ENCODE data around the gene BCL2L14.
"Not testable (repeated sequence)": the region's sequence is repeated elsewhere in the genome, so short reads cannot be mapped to it uniquely, and the experiment has no call there.

The BCL2L14 gene

DNA sequence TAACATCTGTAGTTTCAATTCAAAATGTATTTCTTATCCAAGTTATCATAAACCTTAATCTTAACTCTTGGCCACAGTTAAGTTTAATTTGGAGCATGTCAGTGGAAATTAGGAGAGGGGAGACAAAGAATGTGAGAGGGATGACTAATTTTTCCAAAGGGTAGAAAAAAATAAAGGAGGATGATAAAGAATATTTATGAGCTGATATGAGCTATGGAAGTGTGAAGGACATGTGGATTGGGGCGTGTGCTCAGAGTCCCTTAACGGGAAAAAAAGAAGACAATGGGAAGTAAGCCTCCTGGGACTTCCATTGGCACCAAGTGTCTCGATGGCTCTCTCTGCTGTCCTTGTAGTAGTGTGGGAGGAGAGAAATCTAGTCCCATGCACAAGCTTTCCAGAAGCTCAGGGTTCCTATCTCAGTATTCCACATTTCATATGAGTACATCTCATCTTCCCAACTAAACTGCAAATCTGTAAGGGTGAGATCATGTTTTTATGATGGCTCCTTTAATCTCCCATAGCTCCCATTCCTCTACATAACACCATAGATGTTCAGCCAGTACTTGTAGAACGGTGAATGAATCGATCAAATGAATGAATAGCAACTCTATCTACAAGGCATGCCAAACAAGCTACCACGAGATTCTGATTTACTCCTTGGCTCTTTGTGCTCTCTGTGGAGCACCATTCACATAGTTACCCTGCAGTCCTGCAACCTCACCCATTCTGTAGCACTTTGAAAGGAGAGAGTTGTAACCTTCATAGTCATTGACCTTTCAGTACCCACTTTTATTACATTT, 27.4 kb downstream of the BCL2L14 start:
- TF ChIP-seq, protein P1, sequence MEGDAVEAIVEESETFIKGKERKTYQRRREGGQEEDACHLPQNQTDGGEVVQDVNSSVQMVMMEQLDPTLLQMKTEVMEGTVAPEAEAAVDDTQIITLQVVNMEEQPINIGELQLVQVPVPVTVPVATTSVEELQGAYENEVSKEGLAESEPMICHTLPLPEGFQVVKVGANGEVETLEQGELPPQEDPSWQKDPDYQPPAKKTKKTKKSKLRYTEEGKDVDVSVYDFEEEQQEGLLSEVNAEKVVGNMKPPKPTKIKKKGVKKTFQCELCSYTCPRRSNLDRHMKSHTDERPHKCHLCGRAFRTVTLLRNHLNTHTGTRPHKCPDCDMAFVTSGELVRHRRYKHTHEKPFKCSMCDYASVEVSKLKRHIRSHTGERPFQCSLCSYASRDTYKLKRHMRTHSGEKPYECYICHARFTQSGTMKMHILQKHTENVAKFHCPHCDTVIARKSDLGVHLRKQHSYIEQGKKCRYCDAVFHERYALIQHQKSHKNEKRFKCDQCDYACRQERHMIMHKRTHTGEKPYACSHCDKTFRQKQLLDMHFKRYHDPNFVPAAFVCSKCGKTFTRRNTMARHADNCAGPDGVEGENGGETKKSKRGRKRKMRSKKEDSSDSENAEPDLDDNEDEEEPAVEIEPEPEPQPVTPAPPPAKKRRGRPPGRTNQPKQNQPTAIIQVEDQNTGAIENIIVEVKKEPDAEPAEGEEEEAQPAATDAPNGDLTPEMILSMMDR (IDR thresholded peaks at IDR 0.05; ENCODE audit: poor library complexity, severe bottlenecking), result no peak
- DNase-seq (ENCODE audit: low spot score) (no peak), ATAC-seq (ENCODE audit: low read depth) (no peak)
- no peaks in the 10 kb centered on the region for H3K36me3 ChIP-seq (ENCODE audit: low read depth)
- H3K9me3 ChIP-seq (ENCODE audit: severe bottlenecking), result no peaks in the 10 kb centered on the region
- no peak overlapping the region for H3K4me3 ChIP-seq (ENCODE audit: severe bottlenecking)
- H3K4me1 ChIP-seq (ENCODE audit: insufficient read depth, poor library complexity, severe bottlenecking), result no peaks in the 10 kb centered on the region
- no peak overlapping the region for H3K27ac ChIP-seq (ENCODE audit: poor library complexity, severe bottlenecking)
- H3K27me3 ChIP-seq (ENCODE audit: insufficient read depth, poor library complexity, severe bottlenecking), result no peaks in the 10 kb centered on the region

- Histone ChIP-seq H3K27me3 (ENCODE audit: insufficient read depth, poor library complexity, severe bottlenecking) (no peaks in the 10 kb centered on the region), H3K9me3 (ENCODE audit: severe bottlenecking) (no peaks in the 10 kb centered on the region), H3K27ac (ENCODE audit: poor library complexity, severe bottlenecking) (no peak overlapping the region), H3K36me3 (ENCODE audit: low read depth) (no peaks in the 10 kb centered on the region), H3K4me1 (ENCODE audit: insufficient read depth, poor library complexity, severe bottlenecking) (no peaks in the 10 kb centered on the region), H3K4me3 (ENCODE audit: severe bottlenecking) (no peak overlapping the region)
- TF ChIP-seq, protein P1 (IDR thresholded peaks at IDR 0.05; ENCODE audit: poor library complexity, severe bottlenecking), result no peak
- no peak for ATAC-seq (ENCODE audit: low read depth)
- no peak for DNase-seq (ENCODE audit: low spot score)
Measured at GRCh38 chr12:12098691-12099015, 27.9 kb downstream of the BCL2L14 start.

- TF ChIP-seq, protein P1 (IDR thresholded peaks at IDR 0.05; ENCODE audit: poor library complexity, severe bottlenecking), result no peak
- ATAC-seq (ENCODE audit: low read depth) (no peak), DNase-seq (ENCODE audit: low spot score) (no peak)
- Histone ChIP-seq H3K27me3 (ENCODE audit: insufficient read depth, poor library complexity, severe bottlenecking) (no peaks in the 10 kb centered on the region), H3K4me1 (ENCODE audit: insufficient read depth, poor library complexity, severe bottlenecking) (no peaks in the 10 kb centered on the region), H3K9me3 (ENCODE audit: severe bottlenecking) (no peaks in the 10 kb centered on the region), H3K36me3 (ENCODE audit: low read depth) (no peaks in the 10 kb centered on the region), H3K4me3 (ENCODE audit: severe bottlenecking) (no peak overlapping the region), H3K27ac (ENCODE audit: poor library complexity, severe bottlenecking) (no peak overlapping the region)
Measured at GRCh38 chr12:12099102-12099501, 28.4 kb downstream of the BCL2L14 start.

DNA sequence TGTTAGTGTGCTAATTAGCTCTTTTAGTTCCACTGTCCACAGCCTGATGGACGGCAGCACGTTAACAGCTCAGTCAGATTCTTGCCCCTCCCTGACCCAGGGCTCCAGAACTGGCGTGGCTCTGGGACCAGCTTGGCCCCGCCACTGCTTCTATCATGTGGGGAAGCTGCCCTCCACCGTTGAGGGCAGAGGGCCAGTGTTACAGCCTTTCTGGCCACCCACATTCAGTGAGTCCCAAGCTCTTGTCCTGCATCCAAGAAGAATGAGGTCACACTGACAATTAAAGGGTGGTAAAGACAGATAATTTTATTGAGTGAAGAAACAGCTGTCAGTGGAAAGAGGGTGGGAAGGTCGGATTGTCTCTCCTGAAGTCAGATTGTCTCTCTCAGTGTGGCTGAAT, 36.9 kb downstream of the BCL2L14 start:
- no peaks in the 10 kb centered on the region for H3K36me3 ChIP-seq (ENCODE audit: low read depth)
- no peaks in the 10 kb centered on the region for H3K4me1 ChIP-seq (ENCODE audit: insufficient read depth, poor library complexity, severe bottlenecking)
- H3K27ac ChIP-seq (ENCODE audit: poor library complexity, severe bottlenecking), result no peak overlapping the region
- H3K27me3 ChIP-seq (ENCODE audit: insufficient read depth, poor library complexity, severe bottlenecking), result no peaks in the 10 kb centered on the region
- H3K9me3 ChIP-seq (ENCODE audit: severe bottlenecking), result no peaks in the 10 kb centered on the region
- ATAC-seq (ENCODE audit: low read depth) (no peak), DNase-seq (ENCODE audit: low spot score) (no peak)
- H3K4me3 ChIP-seq (ENCODE audit: severe bottlenecking), result no peak overlapping the region
- TF ChIP-seq, protein P1 (IDR thresholded peaks at IDR 0.05; ENCODE audit: poor library complexity, severe bottlenecking), result no peak

- Histone ChIP-seq H3K27ac (ENCODE audit: poor library complexity, severe bottlenecking) (no peak overlapping the region), H3K4me1 (ENCODE audit: insufficient read depth, poor library complexity, severe bottlenecking) (no peaks in the 10 kb centered on the region), H3K36me3 (ENCODE audit: low read depth) (no peaks in the 10 kb centered on the region), H3K4me3 (ENCODE audit: severe bottlenecking) (no peak overlapping the region), H3K27me3 (ENCODE audit: insufficient read depth, poor library complexity, severe bottlenecking) (no peaks in the 10 kb centered on the region), H3K9me3 (ENCODE audit: severe bottlenecking) (no peaks in the 10 kb centered on the region)
- no peak for ATAC-seq (ENCODE audit: low read depth)
- TF ChIP-seq, protein P1 (IDR thresholded peaks at IDR 0.05; ENCODE audit: poor library complexity, severe bottlenecking), result no peak
- no peak for DNase-seq (ENCODE audit: low spot score)
Measured at GRCh38 chr12:12108441-12109058, 37.8 kb downstream of the BCL2L14 start.

DNA sequence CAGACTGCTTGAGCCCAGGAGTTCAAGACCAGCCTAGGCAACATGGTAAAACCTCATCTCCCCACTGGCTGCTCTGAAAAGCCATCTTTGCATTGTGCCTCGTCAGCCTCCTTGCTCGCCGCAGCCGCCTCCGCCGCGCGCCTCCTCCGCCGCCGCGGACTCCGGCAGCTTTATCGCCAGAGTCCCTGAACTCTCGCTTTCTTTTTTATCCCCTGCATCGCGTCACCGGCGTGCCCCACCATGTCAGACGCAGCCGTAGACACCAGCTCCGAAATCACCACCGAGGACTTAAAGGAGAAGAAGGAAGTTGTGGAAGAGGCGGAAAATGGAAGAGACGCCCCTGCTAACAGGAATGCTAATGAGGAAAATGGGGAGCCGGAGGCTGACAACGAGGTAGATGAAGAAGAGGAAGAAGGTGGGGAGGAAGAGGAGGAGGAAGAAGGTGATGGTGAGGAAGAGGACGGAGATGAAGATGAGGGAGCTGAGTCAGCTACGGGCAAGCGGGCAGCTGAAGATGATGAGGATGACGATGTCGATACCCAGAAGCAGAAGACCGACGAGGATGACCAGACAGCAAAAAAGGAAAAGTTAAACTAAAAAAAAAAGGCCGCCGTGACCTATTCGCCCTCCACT, 40.3 kb downstream of the BCL2L14 start:
- DNase-seq (ENCODE audit: low spot score); H3K4me3 ChIP-seq (ENCODE audit: severe bottlenecking); H3K36me3 ChIP-seq (ENCODE audit: low read depth); H3K27me3 ChIP-seq (ENCODE audit: insufficient read depth, poor library complexity, severe bottlenecking); H3K4me1 ChIP-seq (ENCODE audit: insufficient read depth, poor library complexity, severe bottlenecking); ATAC-seq (ENCODE audit: low read depth); H3K27ac ChIP-seq (ENCODE audit: poor library complexity, severe bottlenecking); H3K9me3 ChIP-seq (ENCODE audit: severe bottlenecking): not testable (repeated sequence)

All from RWPE2 (cell line).